ENCODE data around the gene CCZ1. TPM values are rescaled to one million over a fixed set of nuclear protein-coding genes. Genes with fewer than 3 reads are reported as not detected.
"Not testable (repeated sequence)": the region's sequence is repeated elsewhere in the genome, so short reads cannot be mapped to it uniquely, and the experiment has no call there.

The CCZ1 gene
- total RNA-seq, 4 donors from 2014 or later: 35.4 to 55.3 (median 47.3) TPM

DNA sequence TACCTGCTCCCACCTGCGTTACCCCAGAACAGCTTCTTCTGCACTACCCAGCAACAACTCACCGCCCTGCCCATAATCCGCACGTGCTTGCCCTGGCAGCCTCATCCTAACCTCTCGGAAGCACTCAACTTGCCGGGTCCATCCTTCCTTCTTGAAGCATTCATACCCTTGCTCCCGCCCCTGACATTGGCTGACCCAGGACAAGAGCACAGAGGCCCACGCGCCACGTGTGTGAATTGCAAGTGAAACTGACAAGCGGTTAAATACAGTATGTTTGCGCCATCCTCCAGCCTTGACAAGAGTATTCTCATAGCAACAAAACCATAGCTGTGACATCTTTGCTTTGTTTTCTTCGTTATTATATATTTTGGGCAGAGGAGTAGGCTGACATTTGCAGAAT lies 28.8 kb upstream of the CCZ1 start:
- ATAC-seq (ENCODE audit: low FRiP score) (no peak), DNase-seq (ENCODE audit: low spot score) (no peak)
- TF ChIP-seq, protein P1, sequence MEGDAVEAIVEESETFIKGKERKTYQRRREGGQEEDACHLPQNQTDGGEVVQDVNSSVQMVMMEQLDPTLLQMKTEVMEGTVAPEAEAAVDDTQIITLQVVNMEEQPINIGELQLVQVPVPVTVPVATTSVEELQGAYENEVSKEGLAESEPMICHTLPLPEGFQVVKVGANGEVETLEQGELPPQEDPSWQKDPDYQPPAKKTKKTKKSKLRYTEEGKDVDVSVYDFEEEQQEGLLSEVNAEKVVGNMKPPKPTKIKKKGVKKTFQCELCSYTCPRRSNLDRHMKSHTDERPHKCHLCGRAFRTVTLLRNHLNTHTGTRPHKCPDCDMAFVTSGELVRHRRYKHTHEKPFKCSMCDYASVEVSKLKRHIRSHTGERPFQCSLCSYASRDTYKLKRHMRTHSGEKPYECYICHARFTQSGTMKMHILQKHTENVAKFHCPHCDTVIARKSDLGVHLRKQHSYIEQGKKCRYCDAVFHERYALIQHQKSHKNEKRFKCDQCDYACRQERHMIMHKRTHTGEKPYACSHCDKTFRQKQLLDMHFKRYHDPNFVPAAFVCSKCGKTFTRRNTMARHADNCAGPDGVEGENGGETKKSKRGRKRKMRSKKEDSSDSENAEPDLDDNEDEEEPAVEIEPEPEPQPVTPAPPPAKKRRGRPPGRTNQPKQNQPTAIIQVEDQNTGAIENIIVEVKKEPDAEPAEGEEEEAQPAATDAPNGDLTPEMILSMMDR (IDR thresholded peaks at IDR 0.05): no peak

DNA sequence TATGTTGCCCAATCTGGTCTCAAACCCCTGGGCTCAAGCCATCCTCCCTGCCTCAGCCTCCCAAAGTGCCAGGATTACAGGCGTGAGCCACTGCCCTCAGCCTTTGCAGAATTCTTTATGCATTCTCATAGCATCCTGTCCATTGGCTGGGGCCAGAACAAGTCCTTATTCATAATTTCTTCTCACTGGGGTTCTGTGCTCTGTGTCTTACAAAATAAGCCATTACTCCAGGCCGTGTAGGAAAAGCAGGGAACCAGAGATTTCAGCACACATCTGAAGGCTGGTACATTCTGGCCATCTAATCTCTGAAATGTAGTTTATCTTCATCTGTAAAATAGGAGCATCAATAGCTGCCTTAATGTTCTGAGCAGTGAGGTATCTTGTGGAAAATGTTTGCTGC lies 28.2 kb upstream of the CCZ1 start:
- ATAC-seq (ENCODE audit: low FRiP score): no peak
- TF ChIP-seq, protein P1 (IDR thresholded peaks at IDR 0.05): no peak

DNA sequence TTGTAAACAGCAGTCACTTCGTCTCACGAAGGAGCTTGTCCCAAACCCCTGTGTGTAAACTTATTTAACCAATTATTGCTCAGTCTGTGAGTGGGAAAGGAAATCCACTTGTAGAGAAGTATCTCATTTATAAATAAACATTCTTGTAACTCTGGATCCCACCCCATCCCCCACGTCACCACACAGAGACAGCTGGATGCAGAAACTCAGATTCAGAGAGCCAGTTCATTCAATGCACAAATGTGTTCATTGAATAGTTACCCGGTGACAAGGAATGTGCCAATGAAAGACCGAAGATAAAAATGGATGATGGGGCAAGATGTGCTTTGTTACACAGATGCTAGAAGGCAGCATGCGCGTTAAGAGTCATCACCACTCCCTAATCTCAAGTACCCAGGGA lies 26.2 kb upstream of the CCZ1 start:
- ATAC-seq (ENCODE audit: low FRiP score): no peak
- TF ChIP-seq, protein P1 (IDR thresholded peaks at IDR 0.05): no peak
- no peak for DNase-seq (ENCODE audit: low spot score)

More for the DNA sequence above, 28.2 kb upstream of the CCZ1 start:
- no peak for DNase-seq (ENCODE audit: low spot score)

DNA sequence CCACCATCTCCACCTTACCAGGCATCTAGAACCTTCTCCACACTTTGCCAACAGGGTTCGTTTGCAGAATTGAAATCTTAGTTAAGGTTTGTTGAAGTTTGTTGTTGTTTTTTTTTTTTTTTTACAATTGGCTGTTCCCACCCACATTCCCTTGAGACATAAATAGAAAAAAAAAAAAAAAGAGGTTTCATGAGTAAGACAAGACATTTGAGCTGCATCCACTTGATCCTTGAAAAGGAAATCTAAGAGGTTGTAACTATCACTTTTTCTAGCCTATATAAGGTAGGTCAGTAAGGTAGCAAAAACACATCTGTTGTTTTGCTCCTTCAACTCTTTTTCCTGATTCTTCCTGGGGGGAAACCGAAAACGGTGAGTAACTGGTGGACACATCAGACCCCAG lies 18.9 kb upstream of the CCZ1 start:
- ATAC-seq (ENCODE audit: low FRiP score); DNase-seq (ENCODE audit: low spot score): not testable (repeated sequence)

DNA sequence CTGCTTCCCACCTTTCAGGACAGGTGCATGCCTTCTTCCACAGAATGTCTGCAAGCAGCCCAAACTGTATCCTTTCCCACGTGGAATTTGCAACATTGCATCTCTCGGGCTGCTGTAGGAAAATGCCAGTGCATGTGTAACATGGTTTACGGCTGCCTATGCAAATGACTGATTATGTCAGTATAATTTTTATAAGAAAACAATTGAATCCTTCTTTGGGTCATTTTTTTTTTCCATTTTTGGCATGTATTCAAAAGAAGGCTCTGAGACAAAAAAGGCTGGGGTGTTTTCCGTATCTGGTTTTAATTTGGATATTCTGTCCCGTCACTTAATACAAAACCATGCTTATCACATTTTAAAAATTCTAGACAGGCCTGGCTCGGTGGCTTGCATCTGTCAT lies 18.4 kb upstream of the CCZ1 start:
- ATAC-seq (ENCODE audit: low FRiP score); DNase-seq (ENCODE audit: low spot score): not testable (repeated sequence)

DNA sequence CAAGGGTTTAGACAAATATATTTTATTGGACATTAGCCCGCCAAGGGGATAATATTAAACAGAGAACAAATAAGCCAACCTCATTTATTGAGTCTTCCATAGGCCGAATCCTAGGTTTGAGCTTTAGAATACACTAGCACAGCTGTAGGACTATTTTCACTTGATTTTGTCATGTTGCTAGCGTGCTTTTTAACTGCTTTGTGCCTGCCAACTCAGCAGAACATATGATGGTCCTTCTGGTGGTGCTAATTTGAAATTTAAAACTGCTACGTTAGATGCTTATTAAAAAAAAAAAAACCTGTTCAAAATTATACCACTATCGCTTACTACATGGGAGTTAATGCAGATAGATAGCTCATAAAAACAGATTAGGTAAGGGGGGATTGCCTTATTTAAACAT lies 14.1 kb upstream of the CCZ1 start:
- not testable (repeated sequence) for ATAC-seq (ENCODE audit: low FRiP score); DNase-seq (ENCODE audit: low spot score)

DNA sequence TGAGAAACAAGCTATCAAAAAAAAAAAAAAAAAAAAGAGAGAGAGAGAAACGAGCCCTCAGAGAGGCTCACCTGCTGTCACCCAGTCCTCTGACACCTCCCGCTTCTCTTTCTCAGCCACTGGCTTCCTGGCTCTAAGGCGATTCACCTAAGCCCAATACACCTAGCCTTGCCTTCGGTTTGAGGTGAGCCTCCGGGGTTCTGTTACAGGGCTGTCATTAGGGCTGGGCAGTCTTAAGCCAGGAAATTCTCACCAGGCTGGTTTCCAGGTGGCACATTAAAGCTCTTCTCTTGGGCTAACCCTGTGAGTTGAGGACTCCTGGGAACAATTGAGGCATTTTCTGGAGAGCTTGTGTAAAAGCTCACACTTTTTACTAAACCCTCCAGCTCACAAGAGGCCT lies 10.5 kb upstream of the CCZ1 start:
- not testable (repeated sequence) for ATAC-seq (ENCODE audit: low FRiP score); DNase-seq (ENCODE audit: low spot score)

DNA sequence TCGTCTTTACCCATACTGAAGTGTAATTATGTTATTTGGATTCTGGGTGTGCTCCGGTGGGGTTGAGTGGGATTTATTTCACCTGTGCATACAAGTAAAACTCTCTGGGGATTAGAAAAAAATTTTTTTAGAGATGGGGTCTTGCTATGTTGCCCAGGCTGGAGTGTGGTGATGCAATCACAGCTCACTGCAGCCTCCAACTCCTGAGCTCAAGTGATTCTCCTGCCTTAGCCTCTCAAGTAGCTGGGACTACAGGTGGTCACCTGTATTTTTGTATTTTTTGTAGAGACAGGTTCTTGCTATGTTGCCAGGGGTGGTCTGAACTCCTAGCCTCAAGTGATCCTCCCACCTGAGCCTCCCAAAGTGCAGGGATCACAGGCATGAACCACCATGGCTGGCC lies 8.3 kb upstream of the CCZ1 start:
- not testable (repeated sequence) for DNase-seq (ENCODE audit: low spot score); ATAC-seq (ENCODE audit: low FRiP score)

DNA sequence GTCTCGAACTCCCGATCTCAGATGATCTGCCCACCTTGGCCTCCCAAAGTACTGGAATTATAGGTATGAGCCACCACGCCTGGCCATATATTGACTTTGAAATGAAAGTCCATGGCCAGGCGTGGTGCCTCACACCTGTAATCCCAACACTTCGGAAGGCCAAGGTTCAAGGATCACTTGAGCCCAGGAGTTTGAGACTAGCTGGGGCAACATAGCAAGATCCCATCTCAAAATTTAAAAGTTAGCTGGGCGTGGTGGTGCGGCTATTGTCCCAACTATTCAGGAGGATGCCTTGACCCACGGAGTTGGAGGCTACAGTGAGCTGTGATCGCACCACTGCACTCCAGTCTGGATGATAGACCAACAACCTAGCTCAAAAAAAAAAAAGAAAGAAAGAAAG lies 6.0 kb upstream of the CCZ1 start:
- ATAC-seq (ENCODE audit: low FRiP score) (no peak), DNase-seq (ENCODE audit: low spot score) (no peak)
- TF ChIP-seq, protein P1 (IDR thresholded peaks at IDR 0.05): no peak

DNA sequence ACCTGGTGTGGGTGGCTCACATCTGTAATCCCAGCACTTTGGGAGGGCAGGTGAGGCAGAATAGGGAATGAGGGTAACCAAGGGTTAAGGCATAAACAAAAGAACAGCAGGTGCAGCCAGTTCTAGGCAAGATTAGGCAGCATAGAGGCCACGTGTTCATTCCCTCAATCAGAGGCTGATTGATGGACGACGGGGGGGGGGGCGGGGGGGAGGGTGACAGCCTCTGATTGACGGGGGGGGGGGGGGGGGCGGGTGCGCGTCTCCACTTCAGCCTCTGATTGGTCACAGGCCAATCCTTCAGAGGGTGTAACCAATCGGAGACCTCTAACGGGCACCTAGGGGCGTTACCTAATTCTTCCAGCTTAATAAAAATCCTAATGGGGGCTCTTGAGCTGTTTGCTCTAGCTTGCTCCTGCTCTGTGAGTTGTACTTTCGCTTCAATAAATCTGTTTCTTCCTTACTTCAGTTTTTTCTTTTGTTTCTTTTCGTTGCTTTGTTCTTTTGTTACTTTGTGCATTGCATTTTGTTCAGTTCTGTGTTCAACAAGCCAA lies 1.1 kb upstream of the CCZ1 start:
- not testable (repeated sequence) for ATAC-seq (ENCODE audit: low FRiP score); DNase-seq (ENCODE audit: low spot score)

DNA sequence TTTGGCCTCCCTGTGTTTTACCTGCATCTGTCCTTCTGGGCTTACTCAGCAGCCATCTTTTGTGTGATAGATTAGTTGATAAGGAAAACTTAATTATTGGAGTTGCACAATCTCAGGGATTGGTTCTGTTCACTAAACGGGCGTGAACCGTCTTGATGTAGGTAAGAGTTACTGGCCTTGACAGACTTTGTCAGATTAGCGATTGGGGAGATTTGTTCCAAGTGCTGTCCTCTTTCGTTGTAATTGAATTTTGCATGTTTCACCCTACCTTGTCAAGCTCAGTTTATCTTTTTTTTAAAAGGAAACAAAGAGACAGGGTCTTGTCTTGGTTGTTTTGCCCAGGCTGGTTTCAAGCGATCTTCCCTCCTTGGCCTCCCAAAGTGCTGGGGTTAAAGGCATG lies 4.5 kb downstream of the CCZ1 start:
- not testable (repeated sequence) for ATAC-seq (ENCODE audit: low FRiP score)

DNA sequence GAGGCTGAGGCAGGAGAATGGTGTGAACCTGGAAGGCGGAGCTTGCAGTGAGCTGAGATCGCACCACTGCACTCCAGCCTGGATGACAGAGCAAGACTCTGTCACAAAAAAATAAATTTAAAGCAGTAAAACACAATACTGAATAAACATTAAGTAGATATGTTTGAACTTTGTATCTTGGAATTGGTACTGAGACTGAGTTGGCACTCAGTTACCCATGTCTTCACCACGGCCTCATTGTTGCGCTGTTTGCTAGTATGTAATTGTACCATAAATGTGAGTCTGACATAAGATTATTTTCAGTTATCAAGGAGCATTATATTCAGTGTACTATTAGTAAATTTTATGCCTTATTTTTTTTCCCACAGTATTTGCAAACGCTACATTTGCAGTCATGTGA lies 6.2 kb downstream of the CCZ1 start:
- not testable (repeated sequence) for ATAC-seq (ENCODE audit: low FRiP score); DNase-seq (ENCODE audit: low spot score)

More for the DNA sequence above, 4.5 kb downstream of the CCZ1 start:
- DNase-seq (ENCODE audit: low spot score): not testable (repeated sequence)

DNA sequence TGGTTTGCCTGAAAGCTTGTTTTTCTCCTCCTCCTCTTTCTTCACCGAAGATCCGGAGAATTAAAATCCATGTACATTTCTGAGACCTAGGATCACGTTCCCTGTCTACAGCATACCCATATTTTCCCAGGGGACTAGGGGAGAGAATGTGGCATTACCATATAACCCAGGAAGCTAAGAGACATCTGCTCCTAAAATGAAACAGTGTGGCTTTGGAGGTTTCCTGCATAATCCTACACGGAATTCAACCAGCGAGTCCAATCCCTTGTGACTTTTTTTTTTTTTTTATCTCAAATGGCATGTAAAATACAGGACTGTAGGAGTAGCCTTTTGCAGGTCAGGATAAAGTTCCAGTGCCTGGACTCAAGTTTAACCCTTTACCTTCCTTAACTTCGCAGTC lies 10.3 kb downstream of the CCZ1 start:
- not testable (repeated sequence) for ATAC-seq (ENCODE audit: low FRiP score); DNase-seq (ENCODE audit: low spot score)

DNA sequence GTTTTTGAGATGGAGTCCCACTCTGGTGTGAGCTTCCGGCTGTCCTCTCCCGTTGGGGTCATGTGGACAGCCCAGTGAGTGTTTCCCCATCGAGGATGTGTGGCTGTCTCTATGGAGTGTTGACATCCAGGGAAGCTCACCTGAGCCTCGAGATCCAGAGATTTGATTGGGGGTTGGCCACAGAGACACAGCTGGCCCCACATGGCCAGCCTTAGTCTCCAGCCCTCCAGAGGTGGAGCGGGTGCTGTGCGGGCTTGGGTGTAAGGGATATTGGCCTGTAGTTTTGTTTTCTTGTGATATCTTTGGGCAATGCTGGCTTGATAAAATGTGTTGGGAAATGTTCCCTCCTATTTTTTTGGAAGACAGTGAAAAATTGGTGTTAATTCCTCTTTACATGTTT lies 18.0 kb downstream of the CCZ1 start:
- not testable (repeated sequence) for DNase-seq (ENCODE audit: low spot score); ATAC-seq (ENCODE audit: low FRiP score)

DNA sequence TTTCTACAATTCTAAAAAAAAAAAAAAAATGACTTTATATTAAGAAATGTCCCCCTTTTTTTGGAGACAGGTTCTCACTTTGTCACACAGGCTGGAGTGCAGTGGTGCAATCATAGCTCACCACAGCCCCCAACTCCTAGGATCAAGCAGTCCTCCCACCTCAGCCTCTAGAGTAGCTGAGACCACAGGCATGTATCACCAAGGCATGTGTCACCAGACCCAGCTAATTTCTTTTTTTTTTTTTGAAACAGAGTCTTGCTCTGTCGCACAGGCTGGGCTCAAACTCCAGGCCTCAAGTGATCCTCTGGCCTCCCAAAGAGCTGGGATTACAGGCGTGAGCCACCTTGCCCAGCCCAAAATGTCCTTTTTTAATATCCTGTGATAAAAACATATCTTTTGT lies 25.6 kb downstream of the CCZ1 start:
- ATAC-seq (ENCODE audit: low FRiP score); DNase-seq (ENCODE audit: low spot score): not testable (repeated sequence)

DNA sequence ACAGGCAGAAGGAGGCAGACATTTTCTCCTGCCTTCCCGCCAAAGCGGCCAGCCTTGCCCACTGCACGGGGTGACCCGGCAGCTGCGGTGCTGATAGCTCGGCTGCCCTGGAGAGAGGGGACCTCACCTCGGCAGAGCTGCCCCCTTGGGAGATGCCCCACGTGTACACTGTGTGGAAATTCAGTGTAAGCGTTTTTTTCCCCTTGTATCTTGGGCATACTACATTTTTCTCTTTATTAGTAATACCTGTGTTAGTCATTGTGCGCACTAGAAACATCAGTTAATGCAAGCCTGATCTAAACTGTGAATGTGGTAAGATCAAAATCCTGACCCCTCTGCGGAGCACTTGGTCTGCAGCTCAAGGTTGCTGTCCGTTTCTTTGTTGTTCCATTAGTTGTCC lies 26.1 kb downstream of the CCZ1 start:
- ATAC-seq (ENCODE audit: low FRiP score); DNase-seq (ENCODE audit: low spot score): not testable (repeated sequence)
